Ascending aorta (tissue), 2 donors: ENCODE results near the gene ATXN1. TPM values are rescaled to one million over a fixed set of nuclear protein-coding genes. Genes with fewer than 3 reads are reported as not detected.
"Not testable (repeated sequence)": the region's sequence is repeated elsewhere in the genome, so short reads cannot be mapped to it uniquely, and the experiment has no call there.

ENCODE experiments used
- DNase-seq, 2 donors: peaks; one replicate each; pipeline ENCODE4 v3.0.0-alpha.2; 2019; ENCODE audit warnings: low spot score in 2 of 2
- H3K27ac ChIP-seq, 2 donors: fragments of 200-600 bp; sonication (generic); one replicate each; pipeline ENCODE4 v1.5.1; 2016 to 2017; ENCODE audit warnings: mild to moderate bottlenecking in 1 of 2
- H3K27me3 ChIP-seq: fragments of 200-600 bp; sonication (generic); one replicate; pipeline ENCODE4 v1.5.1; 2017
- H3K36me3 ChIP-seq, 2 donors: fragments of 200-600 bp; sonication (generic); one replicate each; pipeline ENCODE4 v1.5.1; 2016
- H3K4me1 ChIP-seq, 2 donors: fragments of 200-600 bp; sonication (generic); one replicate each; pipeline ENCODE4 v1.5.1; 2016 to 2017; ENCODE audit warnings: mild to moderate bottlenecking in 1 of 2
- H3K4me3 ChIP-seq, 2 donors: fragments of 200-600 bp; sonication (generic); one replicate each; pipeline ENCODE4 v1.5.1; 2016 to 2017; ENCODE audit warnings: mild to moderate bottlenecking in 1 of 2
- H3K9me3 ChIP-seq, 2 donors: fragments of 200-600 bp; sonication (generic); one replicate each; pipeline ENCODE4 v1.5.1; 2016
- intact Hi-C: fragments of 100-400 bp; cut with DNase I; formaldehyde crosslinking; loops from one replicate; pipeline ENCODE4 v1.15.1; 2023
- total RNA-seq: library from RNA; depleted of rRNA; stranded (reverse); fragments of >200 nt; gene quantifications from one replicate; pipeline ENCODE4 v1.1.0, GENCODE V29; 2016
- TF ChIP-seq, protein P1 (sequence below), 3 experiments: fragments of 200-600 bp in 2 of 3; fragments of 450-650 bp in 1 of 3; sonication (generic) in 2 of 3; IDR thresholded peaks; one replicate each; pipeline ENCODE4 v1.5.1; 2016 to 2019; ENCODE audit warnings: antibody characterized with exemption in 3 of 3, mild to moderate bottlenecking in 1 of 3, moderate library complexity in 1 of 3

ATXN1 gene
- total RNA-seq, 1 donor from 2014 or later = 68.3 TPM

DNA sequence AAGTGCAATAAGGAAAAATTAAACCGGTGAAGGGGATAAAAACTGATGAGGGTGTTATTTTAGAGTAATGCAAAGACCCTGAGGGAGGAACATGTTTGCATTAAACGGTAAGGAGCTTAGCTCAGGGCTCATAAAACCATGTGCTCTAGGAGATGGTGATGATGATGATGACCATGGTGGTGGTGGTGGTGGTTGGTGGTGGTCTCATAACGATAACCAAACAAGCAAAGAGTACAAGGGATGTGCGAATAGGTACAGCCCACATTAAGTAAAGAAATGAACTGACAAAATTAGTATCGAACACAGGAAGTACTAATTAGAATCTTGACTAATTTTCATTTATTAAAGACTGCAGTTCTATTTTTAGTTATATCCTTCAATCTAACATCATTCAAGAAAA is 139.1 kb downstream of the ATXN1 start:
- intact Hi-C loops = no loop called here
- Histone ChIP-seq H3K9me3 (no peaks in the 10 kb centered on the region), H3K27me3 (no peaks in the 10 kb centered on the region), H3K27ac (no peak overlapping the region), H3K36me3 (no peaks in the 10 kb centered on the region), H3K4me3 (no peak overlapping the region), H3K4me1 (peaks cover 0 to 4% of the 10 kb centered on the region in 2 donors)
- TF ChIP-seq, protein P1, sequence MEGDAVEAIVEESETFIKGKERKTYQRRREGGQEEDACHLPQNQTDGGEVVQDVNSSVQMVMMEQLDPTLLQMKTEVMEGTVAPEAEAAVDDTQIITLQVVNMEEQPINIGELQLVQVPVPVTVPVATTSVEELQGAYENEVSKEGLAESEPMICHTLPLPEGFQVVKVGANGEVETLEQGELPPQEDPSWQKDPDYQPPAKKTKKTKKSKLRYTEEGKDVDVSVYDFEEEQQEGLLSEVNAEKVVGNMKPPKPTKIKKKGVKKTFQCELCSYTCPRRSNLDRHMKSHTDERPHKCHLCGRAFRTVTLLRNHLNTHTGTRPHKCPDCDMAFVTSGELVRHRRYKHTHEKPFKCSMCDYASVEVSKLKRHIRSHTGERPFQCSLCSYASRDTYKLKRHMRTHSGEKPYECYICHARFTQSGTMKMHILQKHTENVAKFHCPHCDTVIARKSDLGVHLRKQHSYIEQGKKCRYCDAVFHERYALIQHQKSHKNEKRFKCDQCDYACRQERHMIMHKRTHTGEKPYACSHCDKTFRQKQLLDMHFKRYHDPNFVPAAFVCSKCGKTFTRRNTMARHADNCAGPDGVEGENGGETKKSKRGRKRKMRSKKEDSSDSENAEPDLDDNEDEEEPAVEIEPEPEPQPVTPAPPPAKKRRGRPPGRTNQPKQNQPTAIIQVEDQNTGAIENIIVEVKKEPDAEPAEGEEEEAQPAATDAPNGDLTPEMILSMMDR (IDR thresholded peaks at IDR 0.05) = no peak
- no peak for DNase-seq

DNA sequence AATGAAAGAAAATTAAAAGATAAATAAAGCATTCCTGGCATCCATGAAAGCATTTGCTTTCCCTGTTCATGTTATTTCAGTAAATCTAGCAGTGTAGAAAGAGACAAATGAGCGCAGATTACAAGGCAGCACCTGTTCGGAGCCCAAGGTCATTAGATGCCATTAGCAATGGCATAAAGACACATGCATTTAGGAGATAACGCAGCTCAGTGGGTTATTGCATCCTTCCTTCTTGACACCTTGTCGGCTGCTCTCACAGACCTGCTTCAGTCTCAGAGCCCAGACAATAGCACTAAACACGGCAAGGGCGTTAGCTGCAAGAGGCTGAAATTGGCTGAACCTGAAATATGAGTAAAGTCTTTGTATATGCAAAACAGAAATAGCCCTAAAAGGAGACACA is 140.3 kb downstream of the ATXN1 start:
- TF ChIP-seq, protein P1 (IDR thresholded peaks at IDR 0.05) = no peak
- Histone ChIP-seq H3K4me3 (no peak overlapping the region), H3K27me3 (no peaks in the 10 kb centered on the region), H3K4me1 (no peaks in the 10 kb centered on the region), H3K36me3 (no peaks in the 10 kb centered on the region), H3K27ac (no peak overlapping the region), H3K9me3 (no peaks in the 10 kb centered on the region)
- no peak for DNase-seq
- intact Hi-C loops = no loop called here

GRCh38 chr6:16619777-16620176 is 141.5 kb downstream of the ATXN1 start:
- intact Hi-C loops = no loop called here
- TF ChIP-seq, protein P1 (IDR thresholded peaks at IDR 0.05) = no peak
- H3K4me1 ChIP-seq = no peaks in the 10 kb centered on the region
- no peaks in the 10 kb centered on the region for H3K9me3 ChIP-seq
- H3K27ac ChIP-seq = no peak overlapping the region
- H3K36me3 ChIP-seq = no peaks in the 10 kb centered on the region
- H3K27me3 ChIP-seq = no peaks in the 10 kb centered on the region
- no peak overlapping the region for H3K4me3 ChIP-seq
- no peak for DNase-seq

DNA sequence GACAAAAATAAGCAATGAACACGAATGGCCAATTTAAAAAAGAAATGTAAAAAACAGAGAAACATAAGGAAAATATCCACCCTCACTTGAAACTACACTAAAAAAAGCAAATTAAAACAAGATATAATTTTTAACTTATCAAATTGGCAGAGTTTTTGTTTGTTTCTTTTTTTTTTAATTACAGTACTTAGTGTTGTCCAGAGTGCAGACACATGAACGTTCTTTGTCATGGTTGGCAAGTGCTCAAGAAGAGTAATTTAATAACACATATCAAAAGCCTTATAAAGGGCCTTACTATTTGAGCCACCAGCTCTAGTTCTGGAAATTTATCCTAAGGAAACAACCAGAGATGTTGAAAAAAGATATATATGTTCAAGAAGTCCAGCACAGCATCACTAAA is 142.3 kb downstream of the ATXN1 start:
- no peaks in the 10 kb centered on the region for H3K4me1 ChIP-seq
- H3K4me3 ChIP-seq = no peak overlapping the region
- H3K27me3 ChIP-seq = no peaks in the 10 kb centered on the region
- no peaks in the 10 kb centered on the region for H3K9me3 ChIP-seq
- DNase-seq = no peak
- H3K36me3 ChIP-seq = peaks cover 0 to 3% of the 10 kb centered on the region in 2 donors
- intact Hi-C loops = no loop called here
- H3K27ac ChIP-seq = no peak overlapping the region
- TF ChIP-seq, protein P1 (IDR thresholded peaks at IDR 0.05) = no peak

- H3K27me3 ChIP-seq, H3K9me3 ChIP-seq, DNase-seq, H3K27ac ChIP-seq, intact Hi-C loops, H3K36me3 ChIP-seq, H3K4me3 ChIP-seq, H3K4me1 ChIP-seq: not testable (repeated sequence)
Observed at GRCh38 chr6:16615215-16615614, 146.0 kb downstream of the ATXN1 start.

DNA sequence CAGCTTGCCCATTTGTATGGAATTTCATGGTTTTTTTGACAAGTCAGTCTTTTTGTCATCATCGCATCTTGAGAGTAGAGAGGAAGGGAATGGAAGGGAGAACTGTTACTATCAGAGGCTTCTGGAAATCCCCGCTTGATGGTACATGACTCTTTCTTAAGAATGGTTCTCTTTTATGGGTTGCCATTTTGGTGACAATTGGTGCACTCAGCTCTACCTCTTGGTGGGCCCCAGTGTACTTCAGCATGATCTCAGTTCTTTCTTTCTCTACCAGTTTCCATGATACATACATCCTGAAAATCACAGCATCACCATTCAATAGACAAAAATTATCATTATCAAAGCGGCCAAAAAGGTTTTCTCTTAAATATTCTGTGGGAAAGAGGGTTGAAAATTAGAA is 147.1 kb downstream of the ATXN1 start:
- H3K9me3 ChIP-seq, H3K27me3 ChIP-seq, H3K4me1 ChIP-seq, intact Hi-C loops, DNase-seq, H3K36me3 ChIP-seq, H3K27ac ChIP-seq, H3K4me3 ChIP-seq: not testable (repeated sequence)

DNA sequence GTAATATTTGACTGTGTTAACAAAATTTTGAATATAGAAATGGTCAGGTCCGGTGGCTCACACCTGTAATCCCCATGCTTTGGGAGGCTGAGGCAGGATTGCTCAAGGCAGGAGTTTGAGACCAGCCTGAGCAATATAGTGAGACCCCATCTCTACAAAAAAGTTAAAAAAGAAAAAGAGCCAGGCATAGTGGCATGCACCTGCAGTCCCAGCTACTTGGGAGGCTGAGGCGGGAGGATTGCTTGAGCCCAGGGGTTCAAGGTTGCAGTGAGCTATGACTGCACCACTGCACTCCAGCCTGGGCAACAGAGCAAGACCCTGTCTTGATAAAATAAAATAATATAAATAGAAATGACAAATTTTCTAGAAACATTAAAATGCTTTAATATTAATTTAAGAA is 147.8 kb downstream of the ATXN1 start:
- H3K9me3 ChIP-seq, H3K36me3 ChIP-seq, intact Hi-C loops, H3K27me3 ChIP-seq, DNase-seq, H3K4me1 ChIP-seq, H3K27ac ChIP-seq, H3K4me3 ChIP-seq: not testable (repeated sequence)
